Peyer's patch (tissue), 4 donors: ENCODE results near the gene ADAM12. TPM values are rescaled to one million over a fixed set of nuclear protein-coding genes. Genes with fewer than 3 reads are reported as not detected.

Source experiments
- DNase-seq, 3 donors: peaks; one replicate each; pipeline ENCODE4 v3.0.0-alpha.2; 2017 to 2019
- H3K27ac ChIP-seq, 4 donors: fragments of 200-600 bp; sonication (generic); one replicate each; pipeline ENCODE4 v1.5.1; 2016 to 2019
- H3K27me3 ChIP-seq, 2 donors: fragments of 200-600 bp; sonication (generic); one replicate each; pipeline ENCODE4 v1.5.1; 2019
- H3K36me3 ChIP-seq, 3 donors: fragments of 200-600 bp; sonication (generic); one replicate each; pipeline ENCODE4 v1.5.1; 2016 to 2019
- H3K4me1 ChIP-seq, 4 donors: fragments of 200-600 bp; sonication (generic); one replicate each; pipeline ENCODE4 v1.5.1; 2016 to 2019
- H3K4me3 ChIP-seq, 4 donors: fragments of 200-600 bp; sonication (generic); 1 replicate in 3 of 4; 2 replicates in 1 of 4; pipeline ENCODE4 v1.5.1; 2016 to 2019; ENCODE audit warnings: mild to moderate bottlenecking in 1 of 4
- H3K9me3 ChIP-seq, 4 donors: fragments of 200-600 bp; sonication (generic); one replicate each; pipeline ENCODE4 v1.5.1; 2016 to 2019; ENCODE audit warnings: mild to moderate bottlenecking in 1 of 4
- CTCF ChIP-seq, 6 experiments: fragments of 450-650 bp in 4 of 6; fragments of 200-600 bp in 2 of 6; sonication (generic) in 1 of 6; IDR thresholded peaks; one replicate each; pipeline ENCODE4 v1.5.1; 2017 to 2019; ENCODE audit warnings: antibody characterized with exemption in 6 of 6, mild to moderate bottlenecking in 3 of 6, moderate library complexity in 1 of 6
- POLR2A ChIP-seq, 2 donors: fragments of 450-650 bp; IDR thresholded peaks; one replicate each; pipeline ENCODE4 v1.5.1; 2017; ENCODE audit warnings: antibody characterized with exemption in 2 of 2, mild to moderate bottlenecking in 2 of 2, moderate library complexity in 2 of 2
- total RNA-seq, 4 donors: library from RNA; depleted of rRNA; stranded (reverse); fragments of >200 nt; gene quantifications; one replicate each; pipeline ENCODE4 v1.1.0, GENCODE V29; 2016

The ADAM12 gene
- total RNA-seq, 4 donors from 2014 or later, result 0.13 to 2.5 (median 0.66) TPM

DNA sequence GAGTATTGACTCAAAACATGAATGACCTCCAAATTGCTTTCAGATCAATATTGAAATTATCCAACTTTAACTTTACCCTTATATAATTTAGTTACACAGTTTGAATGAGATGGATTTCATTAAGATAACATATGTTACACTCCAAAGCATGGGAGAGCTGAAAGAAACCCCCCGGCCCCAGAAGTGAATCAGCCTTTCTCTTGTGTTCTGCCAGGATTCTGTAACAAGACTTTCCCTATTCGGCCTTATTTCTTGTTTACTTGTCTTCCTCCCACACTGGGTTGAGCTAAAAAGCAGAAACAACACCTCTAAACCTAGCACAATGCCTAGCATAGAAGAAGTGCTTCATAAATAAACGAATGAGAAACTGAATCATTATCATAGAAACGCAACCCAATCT is 224.8 kb downstream of the ADAM12 start:
- Histone ChIP-seq H3K27me3 (no peaks in the 10 kb centered on the region), H3K27ac (no peak overlapping the region), H3K36me3 (no peaks in the 10 kb centered on the region), H3K4me1 (no peaks in the 10 kb centered on the region), H3K4me3 (no peak overlapping the region), H3K9me3 (no peaks in the 10 kb centered on the region)
- TF ChIP-seq POLR2A (IDR thresholded peaks at IDR 0.05), result no peak
- TF ChIP-seq CTCF (IDR thresholded peaks at IDR 0.05), result no peak
- DNase-seq, result no peak

DNA sequence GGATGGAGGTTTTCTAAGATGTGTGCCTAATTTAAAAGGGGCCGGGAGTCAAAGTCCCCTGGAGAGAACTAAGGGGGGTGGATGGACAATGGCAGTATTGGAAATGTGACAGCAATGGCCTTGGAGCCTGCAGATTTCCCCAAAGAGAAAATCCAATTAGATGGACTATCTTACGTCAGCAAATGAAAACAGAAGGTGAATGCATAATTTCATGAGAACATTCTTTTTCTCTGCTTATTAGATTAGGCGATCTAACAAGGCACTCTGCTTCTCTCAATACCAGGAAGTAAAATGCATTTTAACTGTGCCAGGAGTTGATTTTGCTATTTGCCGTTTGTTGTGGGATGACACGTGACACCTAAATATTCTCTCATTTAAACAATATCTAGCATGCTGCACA is 226.6 kb downstream of the ADAM12 start:
- Histone ChIP-seq H3K4me3 (no peak overlapping the region), H3K9me3 (no peaks in the 10 kb centered on the region), H3K36me3 (no peaks in the 10 kb centered on the region), H3K4me1 (no peaks in the 10 kb centered on the region), H3K27me3 (no peaks in the 10 kb centered on the region), H3K27ac (no peak overlapping the region)
- TF ChIP-seq POLR2A (IDR thresholded peaks at IDR 0.05) (no peak), CTCF (IDR thresholded peaks at IDR 0.05) (no peak)
- DNase-seq, result no peak

- no peak for TF ChIP-seq CTCF (IDR thresholded peaks at IDR 0.05)
- no peak for TF ChIP-seq POLR2A (IDR thresholded peaks at IDR 0.05)
- Histone ChIP-seq H3K27me3 (no peaks in the 10 kb centered on the region), H3K4me3 (no peak overlapping the region), H3K27ac (no peak overlapping the region), H3K9me3 (no peaks in the 10 kb centered on the region), H3K4me1 (no peaks in the 10 kb centered on the region), H3K36me3 (no peaks in the 10 kb centered on the region)
- DNase-seq, result no peak
Measured at GRCh38 chr10:126160971-126161630, 227.2 kb downstream of the ADAM12 start.

DNA sequence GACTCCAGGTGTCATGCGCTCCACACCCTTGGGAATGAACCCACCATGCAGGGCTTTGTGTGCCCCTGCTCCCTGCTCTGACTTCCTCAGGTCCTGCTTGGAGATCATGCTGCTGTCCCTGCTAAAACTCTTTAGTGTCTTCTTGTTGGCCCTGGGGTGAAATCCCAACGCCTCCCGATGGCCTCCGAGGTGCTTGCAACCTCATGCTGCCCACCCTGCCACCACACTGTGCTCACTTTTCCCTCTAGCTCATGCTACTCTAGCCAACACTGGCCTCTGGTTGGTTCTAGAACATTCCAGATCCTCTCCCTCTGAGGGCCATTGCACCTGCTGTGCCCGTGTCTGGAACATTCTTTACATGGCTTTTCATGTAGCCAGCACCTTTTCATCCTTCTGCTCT is 227.7 kb downstream of the ADAM12 start:
- Histone ChIP-seq H3K27me3 (no peaks in the 10 kb centered on the region), H3K4me1 (no peaks in the 10 kb centered on the region), H3K4me3 (no peak overlapping the region), H3K27ac (no peak overlapping the region), H3K9me3 (no peaks in the 10 kb centered on the region), H3K36me3 (no peaks in the 10 kb centered on the region)
- TF ChIP-seq CTCF (IDR thresholded peaks at IDR 0.05) (no peak), POLR2A (IDR thresholded peaks at IDR 0.05) (no peak)
- DNase-seq, result no peak

GRCh38 chr10:126158133-126158892 is 230.0 kb downstream of the ADAM12 start:
- no peak overlapping the region for H3K27ac ChIP-seq

More at GRCh38 chr10:126158133-126158892, 230.0 kb downstream of the ADAM12 start:
- Histone ChIP-seq H3K36me3 (no peaks in the 10 kb centered on the region), H3K4me3 (no peak overlapping the region), H3K9me3 (no peaks in the 10 kb centered on the region), H3K4me1 (no peaks in the 10 kb centered on the region), H3K27me3 (no peaks in the 10 kb centered on the region)
- DNase-seq, result no peak
- TF ChIP-seq CTCF (IDR thresholded peaks at IDR 0.05) (no peak), POLR2A (IDR thresholded peaks at IDR 0.05) (no peak)
